Activated T-helper 9 cell treated with anti-CD3 and anti-CD28 coated beads, Interleukin-2, amount 50 U/mL, for 16 hours (primary cell): ENCODE results near the gene TCFL5.
"Not testable (repeated sequence)": the region's sequence is repeated elsewhere in the genome, so short reads cannot be mapped to it uniquely, and the experiment has no call there.

Experiments
- DNase-seq: peaks from one replicate; pipeline ENCODE4 v3.0.0-alpha.2; 2020; ENCODE audit warnings: low read depth

Gene TCFL5

GRCh38 chr20:62855120-62855519 lies 6.5 kb downstream of the TCFL5 start:
- no peak for DNase-seq

GRCh38 chr20:62854121-62854520 lies 7.5 kb downstream of the TCFL5 start:
- DNase-seq: no peak

GRCh38 chr20:62853304-62853703 lies 8.3 kb downstream of the TCFL5 start:
- DNase-seq: not testable (repeated sequence)

GRCh38 chr20:62852841-62853240 lies 8.8 kb downstream of the TCFL5 start:
- DNase-seq: no peak

GRCh38 chr20:62852196-62852595 lies 9.4 kb downstream of the TCFL5 start:
- DNase-seq: no peak

GRCh38 chr20:62850333-62850974 lies 11.2 kb downstream of the TCFL5 start:
- DNase-seq: no peak

- no peak for DNase-seq
Measured at GRCh38 chr20:62849431-62849830, 12.2 kb downstream of the TCFL5 start.

GRCh38 chr20:62848917-62849316 lies 12.7 kb downstream of the TCFL5 start:
- DNase-seq: not testable (repeated sequence)

GRCh38 chr20:62846166-62846890 lies 15.3 kb downstream of the TCFL5 start:
- no peak for DNase-seq

GRCh38 chr20:62845416-62846160 lies 16.0 kb downstream of the TCFL5 start:
- DNase-seq: no peak

- no peak for DNase-seq
Measured at GRCh38 chr20:62844182-62844581, 17.4 kb downstream of the TCFL5 start.

GRCh38 chr20:62843656-62844055 lies 18.0 kb downstream of the TCFL5 start:
- no peak for DNase-seq

- no peak for DNase-seq
Measured at GRCh38 chr20:62841705-62842212, 19.9 kb downstream of the TCFL5 start.

GRCh38 chr20:62840244-62841197 lies 21.1 kb downstream of the TCFL5 start:
- no peak for DNase-seq

- no peak for DNase-seq
Measured at GRCh38 chr20:62839816-62840215, 21.8 kb downstream of the TCFL5 start.

GRCh38 chr20:62839261-62839660 lies 22.4 kb downstream of the TCFL5 start:
- no peak for DNase-seq

- DNase-seq: no peak
Measured at GRCh38 chr20:62838128-62838891, 23.3 kb downstream of the TCFL5 start.

- DNase-seq: no peak
Measured at GRCh38 chr20:62837790-62838127, 23.9 kb downstream of the TCFL5 start.

GRCh38 chr20:62836967-62837490 lies 24.6 kb downstream of the TCFL5 start:
- DNase-seq: no peak

GRCh38 chr20:62835931-62836861 lies 25.4 kb downstream of the TCFL5 start:
- no peak for DNase-seq
